Endothelial cell of umbilical vein (primary cell): ENCODE measurements around the gene AVL9.

Experiments
- EZH2 ChIP-seq: IDR thresholded peaks from 2 replicates; pipeline ENCODE4 v1.6.1; 2012; ENCODE audit warnings: borderline replicate concordance, low read depth, mild to moderate bottlenecking, moderate library complexity, low read length, inconsistent platforms; ENCODE audit not compliant: severe bottlenecking
- JUN ChIP-seq: IDR thresholded peaks from 2 replicates; pipeline ENCODE4 v1.6.1; 2011; ENCODE audit warnings: borderline replicate concordance, low read depth; ENCODE audit not compliant: insufficient read length, insufficient read depth
- MYC ChIP-seq: IDR thresholded peaks from one replicate; pipeline ENCODE4 v1.6.1; 2011; ENCODE audit warnings: mild to moderate bottlenecking, low read depth, low read length
- POLR2A ChIP-seq: IDR thresholded peaks from 2 replicates; pipeline ENCODE4 v1.6.1; 2012; ENCODE audit warnings: low read depth, mild to moderate bottlenecking, control low read depth, low read length
- POLR2AphosphoS5 ChIP-seq: IDR thresholded peaks from 2 replicates; pipeline ENCODE4 v1.6.1; 2012; ENCODE audit warnings: low read depth, mild to moderate bottlenecking, control low read depth, low read length, moderate library complexity; ENCODE audit not compliant: insufficient read depth
- TF ChIP-seq, protein P1 (sequence below), 2 donors: IDR thresholded peaks; 1 replicate in 1 of 2; 2 replicates in 1 of 2; pipeline ENCODE4 v1.5.1; 2011; ENCODE audit warnings: low read length in 2 of 2, mild to moderate bottlenecking in 2 of 2, moderate library complexity in 2 of 2, control low read depth in 1 of 2, inconsistent platforms in 1 of 2, low read depth in 1 of 2; ENCODE audit not compliant: insufficient read depth in 1 of 2; ENCODE audit errors: extremely low read depth in 1 of 2
- TF ChIP-seq, protein P2 (sequence below): IDR thresholded peaks from 2 replicates; pipeline ENCODE4 v1.6.1; 2011; ENCODE audit not compliant: insufficient read depth, insufficient read length

- TF ChIP-seq POLR2AphosphoS5 (no peak), POLR2A (no peak), MYC (no peak), EZH2 (no peak), JUN (no peak)
- TF ChIP-seq, protein P1, sequence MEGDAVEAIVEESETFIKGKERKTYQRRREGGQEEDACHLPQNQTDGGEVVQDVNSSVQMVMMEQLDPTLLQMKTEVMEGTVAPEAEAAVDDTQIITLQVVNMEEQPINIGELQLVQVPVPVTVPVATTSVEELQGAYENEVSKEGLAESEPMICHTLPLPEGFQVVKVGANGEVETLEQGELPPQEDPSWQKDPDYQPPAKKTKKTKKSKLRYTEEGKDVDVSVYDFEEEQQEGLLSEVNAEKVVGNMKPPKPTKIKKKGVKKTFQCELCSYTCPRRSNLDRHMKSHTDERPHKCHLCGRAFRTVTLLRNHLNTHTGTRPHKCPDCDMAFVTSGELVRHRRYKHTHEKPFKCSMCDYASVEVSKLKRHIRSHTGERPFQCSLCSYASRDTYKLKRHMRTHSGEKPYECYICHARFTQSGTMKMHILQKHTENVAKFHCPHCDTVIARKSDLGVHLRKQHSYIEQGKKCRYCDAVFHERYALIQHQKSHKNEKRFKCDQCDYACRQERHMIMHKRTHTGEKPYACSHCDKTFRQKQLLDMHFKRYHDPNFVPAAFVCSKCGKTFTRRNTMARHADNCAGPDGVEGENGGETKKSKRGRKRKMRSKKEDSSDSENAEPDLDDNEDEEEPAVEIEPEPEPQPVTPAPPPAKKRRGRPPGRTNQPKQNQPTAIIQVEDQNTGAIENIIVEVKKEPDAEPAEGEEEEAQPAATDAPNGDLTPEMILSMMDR (IDR thresholded peaks at IDR 0.05; ENCODE audit: extremely low read depth in 1 of 2, insufficient read depth in 1 of 2, low read depth in 1 of 2, low read length in 2 of 2): no peak
- TF ChIP-seq, protein P2, sequence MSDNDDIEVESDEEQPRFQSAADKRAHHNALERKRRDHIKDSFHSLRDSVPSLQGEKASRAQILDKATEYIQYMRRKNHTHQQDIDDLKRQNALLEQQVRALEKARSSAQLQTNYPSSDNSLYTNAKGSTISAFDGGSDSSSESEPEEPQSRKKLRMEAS: no peak
Measured at GRCh38 chr7:32458025-32458424, 37.3 kb upstream of the AVL9 start.
